ENCODE measurements around the gene MRGPRX2.

MRGPRX2 gene

DNA sequence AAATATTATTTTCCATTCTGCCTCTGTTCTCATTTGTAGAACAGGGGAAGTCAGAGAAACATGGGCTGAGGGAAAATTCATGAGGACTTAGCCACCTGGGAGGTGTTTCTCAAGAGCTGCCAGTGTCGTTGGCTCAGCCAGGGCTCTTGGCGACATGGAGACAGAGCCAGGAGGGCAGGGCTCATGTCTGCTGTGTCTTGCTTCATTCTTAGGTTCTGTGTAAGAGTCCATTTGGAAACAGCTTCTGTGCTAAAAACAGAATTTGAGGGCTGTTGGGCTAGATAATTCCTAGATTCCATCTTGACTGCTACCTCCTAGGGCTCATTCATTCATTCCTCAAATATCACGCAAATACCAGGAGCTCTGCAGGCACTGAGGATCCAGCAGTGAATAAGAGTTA lies 15.1 kb upstream of the MRGPRX2 start:
- no peak for DNase-seq (ENCODE audit: low read depth in 2 of 2)

DNA sequence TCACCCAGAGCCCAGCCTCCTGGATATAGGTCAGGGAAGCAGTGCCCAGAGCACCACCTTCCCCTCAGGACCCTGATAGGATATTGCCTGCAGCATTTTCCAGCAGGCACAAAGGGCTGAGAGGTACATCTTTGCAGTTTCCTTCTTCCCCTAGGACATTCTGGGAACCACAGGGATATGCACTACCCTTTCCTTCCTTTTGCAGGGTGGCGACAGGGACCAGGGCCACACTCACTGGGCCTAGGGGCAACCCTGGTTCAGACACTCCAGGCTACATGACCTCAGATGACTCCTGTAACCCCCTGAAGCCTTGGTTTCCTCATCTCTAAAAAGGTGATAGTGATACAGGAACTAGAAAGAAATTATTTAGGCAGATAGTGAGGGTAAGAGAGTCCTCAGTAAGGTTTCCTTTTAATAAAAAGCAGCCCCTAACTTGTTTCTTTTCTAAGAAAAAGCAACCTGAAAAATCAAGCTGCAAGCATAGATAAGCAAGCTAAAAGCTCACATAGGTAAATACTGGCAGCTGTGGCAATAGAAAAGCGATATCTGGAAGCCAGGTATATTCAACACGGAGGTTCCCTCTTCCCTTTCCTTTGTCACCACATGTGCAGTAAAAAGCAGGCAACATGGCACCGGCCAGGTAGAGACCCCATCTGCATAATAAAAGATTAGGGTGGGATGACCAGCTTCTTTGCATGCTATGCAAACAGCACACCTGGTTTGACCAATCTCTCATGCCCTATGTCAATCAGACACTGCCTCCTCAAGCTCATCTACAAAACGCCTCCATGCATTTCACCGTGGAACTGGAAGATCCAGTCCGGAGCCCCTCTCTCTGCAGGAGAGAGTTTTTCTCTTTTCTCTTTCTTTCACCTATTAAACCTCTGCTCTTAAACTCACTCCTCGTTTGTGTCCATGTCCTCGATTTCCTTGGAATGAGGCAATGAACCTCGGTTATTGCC lies 13.2 kb upstream of the MRGPRX2 start:
- no peak for DNase-seq (ENCODE audit: low read depth in 2 of 2)

DNA sequence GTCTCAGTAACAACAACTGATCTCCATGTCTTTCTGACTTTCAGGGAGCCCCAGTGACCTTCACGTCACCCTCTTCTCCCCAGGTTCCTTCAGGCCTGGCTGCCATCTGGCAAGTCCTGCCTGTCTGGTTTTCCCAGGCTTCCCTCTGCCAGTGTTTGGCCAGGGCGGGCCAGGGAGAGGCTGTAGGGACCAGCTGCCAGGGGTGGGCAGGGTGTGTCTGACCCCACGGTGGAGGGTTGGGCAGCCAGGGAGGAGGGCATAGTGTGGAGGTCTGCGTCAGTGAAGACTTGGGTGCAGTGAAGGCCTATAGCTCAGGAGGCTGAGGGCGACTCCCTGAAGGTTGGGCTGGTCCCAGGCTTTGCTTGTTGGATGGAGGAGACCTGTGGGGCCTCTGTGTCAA lies 11.9 kb upstream of the MRGPRX2 start:
- no peak for DNase-seq (ENCODE audit: low read depth in 2 of 2)

GRCh38 chr11:19071255-19071654 lies 10.7 kb upstream of the MRGPRX2 start:
- DNase-seq (ENCODE audit: low read depth in 2 of 2): peak; percentile 43 to 45

DNA sequence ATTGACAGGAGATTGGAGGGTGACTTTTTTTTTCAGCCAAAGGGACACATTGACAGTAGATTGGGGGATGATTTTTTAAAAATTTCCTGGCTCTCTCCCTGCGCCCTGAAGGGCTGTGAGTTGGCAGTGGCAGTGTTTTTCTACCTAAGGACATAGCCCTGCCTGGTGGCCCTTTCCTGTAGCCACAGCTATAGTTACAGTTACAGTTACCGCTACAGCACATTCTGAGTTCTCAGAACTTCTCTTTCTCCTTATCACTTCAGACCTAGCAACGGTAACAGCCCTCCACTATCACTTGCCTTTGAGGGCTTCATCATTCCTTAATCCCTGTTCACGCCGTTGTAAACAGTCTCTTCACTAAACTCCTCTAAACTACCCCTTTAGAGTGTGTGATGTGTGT lies 684 bp downstream of the MRGPRX2 start:
- no peak for DNase-seq (ENCODE audit: low read depth in 2 of 2)

DNA sequence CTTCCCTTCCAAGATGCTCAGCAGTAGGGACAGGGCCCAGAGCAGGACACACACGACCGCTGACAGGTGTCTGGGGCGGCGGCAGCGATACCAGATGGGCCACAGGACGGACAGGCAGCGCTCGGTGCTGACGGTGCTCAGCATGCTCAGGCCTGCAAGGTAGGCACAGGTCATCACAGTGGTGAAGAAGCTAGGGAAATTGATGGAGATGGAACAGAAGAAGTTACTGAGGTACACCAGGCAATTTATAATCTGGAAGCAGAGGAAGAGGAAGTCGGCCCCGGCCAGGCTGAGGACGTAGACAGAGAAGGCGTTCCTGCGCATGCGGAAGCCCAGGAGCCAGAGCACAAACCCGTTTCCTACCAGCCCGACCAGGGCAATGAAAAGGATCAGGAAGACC lies 4.6 kb downstream of the MRGPRX2 start:
- DNase-seq (ENCODE audit: low read depth in 2 of 2): no peak

- no peak for DNase-seq (ENCODE audit: low read depth in 2 of 2)
These were observed 5.5 kb downstream of the MRGPRX2 start for GRCh38 chr11:19055016-19055415.

- no peak for DNase-seq (ENCODE audit: low read depth in 2 of 2)
These were observed 6.6 kb downstream of the MRGPRX2 start for GRCh38 chr11:19053909-19054308.

DNA sequence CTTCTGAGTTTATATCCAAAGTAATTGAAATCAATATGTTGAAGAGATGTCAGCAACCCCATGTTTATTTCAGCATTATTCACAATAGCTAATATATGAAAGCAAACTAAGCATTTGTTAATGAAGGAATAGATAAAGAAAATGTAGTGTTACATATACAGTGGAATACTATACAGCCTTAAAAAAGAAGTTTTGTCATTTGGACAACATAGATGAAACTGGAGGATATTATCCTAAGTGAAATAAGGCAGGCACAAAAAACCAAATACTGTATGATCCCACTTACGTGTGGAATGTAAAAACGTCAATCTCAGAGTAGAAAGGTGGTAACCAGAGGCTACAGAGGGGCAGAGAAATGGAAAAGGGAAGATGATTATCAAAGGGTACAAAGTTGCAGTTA lies 10.2 kb downstream of the MRGPRX2 start:
- DNase-seq (ENCODE audit: low read depth in 2 of 2): no peak

DNA sequence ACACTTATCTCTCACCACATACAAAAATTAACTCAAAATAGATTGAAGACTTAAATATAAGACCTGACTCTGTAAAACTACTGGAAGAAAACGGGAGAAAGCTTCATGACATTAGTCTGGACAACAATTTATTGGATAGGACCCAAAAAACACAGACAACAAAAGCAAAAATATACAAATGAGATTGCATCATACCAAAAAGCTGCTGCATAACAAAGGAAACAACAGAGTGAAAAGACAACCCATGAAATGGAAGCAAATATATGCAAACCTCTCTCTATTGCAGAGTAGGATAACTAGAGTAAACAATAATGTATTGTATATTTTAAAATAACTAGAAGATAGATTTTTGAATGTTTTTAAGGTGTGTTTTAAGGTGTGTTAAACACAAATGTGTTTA lies 11.2 kb downstream of the MRGPRX2 start:
- no peak for DNase-seq (ENCODE audit: low read depth in 2 of 2)

GRCh38 chr11:19040051-19040450 lies 20.5 kb downstream of the MRGPRX2 start:
- DNase-seq (ENCODE audit: low read depth in 2 of 2): no peak

- DNase-seq (ENCODE audit: low read depth in 2 of 2): no peak
These were observed 21.1 kb downstream of the MRGPRX2 start for GRCh38 chr11:19039409-19039808.

DNA sequence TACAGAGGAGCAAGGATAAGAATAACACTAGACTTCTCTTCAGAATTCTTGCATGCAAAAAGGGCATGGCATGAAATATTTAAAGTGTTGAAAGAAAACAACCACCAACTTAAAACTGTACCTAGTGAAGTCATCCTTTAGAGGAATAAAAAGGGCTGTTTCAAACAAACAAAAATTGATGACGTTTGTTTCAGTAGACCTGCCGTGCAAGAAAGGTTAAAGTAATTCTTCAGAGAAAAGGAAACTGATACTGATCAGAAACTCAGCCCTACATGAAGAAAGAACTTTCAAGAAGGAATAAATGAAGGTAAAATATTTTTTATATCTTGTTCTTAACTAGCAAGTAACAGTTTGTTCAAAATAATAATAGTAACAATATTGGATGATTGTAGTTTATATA lies 27.5 kb downstream of the MRGPRX2 start:
- no peak for DNase-seq (ENCODE audit: low read depth in 2 of 2)

DNA sequence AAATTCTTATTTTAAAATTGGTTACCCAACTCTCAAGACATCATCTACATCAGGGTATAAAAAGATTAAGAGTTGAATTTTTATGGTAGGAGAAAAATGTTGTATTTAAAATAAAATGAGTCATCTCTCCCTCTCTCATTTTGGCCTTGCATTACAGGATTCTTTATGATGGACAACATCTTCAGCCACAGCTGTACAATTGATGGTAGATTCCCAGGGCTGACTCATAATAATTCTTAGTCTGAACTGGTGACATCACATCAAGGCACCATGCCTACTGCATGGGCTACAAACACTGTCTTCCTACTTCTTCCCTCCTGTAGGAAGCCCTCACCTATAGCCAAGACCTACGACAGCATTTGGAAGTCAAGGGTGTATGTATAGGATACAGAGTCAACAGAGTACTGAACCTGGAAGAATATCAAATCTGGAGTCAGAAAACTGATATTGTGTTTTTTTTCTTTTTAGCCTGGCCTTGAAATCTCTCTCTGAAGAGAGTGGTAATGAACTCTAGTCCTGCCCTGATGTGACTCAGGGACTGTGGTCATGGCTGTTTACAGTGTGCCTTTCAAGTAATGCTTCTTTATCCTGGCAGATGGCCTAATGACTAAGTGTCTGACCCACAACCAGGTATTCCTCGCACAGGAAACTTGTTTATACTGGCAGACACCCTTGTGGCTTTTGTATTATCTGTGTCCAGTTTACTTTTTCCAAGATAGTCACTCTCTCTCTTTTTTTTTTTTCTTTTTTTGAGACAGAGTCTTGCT lies 32.5 kb downstream of the MRGPRX2 start:
- no peak for DNase-seq (ENCODE audit: low read depth in 2 of 2)

- DNase-seq (ENCODE audit: low read depth in 2 of 2): no peak
These were observed 33.7 kb downstream of the MRGPRX2 start for GRCh38 chr11:19026862-19027261.

DNA sequence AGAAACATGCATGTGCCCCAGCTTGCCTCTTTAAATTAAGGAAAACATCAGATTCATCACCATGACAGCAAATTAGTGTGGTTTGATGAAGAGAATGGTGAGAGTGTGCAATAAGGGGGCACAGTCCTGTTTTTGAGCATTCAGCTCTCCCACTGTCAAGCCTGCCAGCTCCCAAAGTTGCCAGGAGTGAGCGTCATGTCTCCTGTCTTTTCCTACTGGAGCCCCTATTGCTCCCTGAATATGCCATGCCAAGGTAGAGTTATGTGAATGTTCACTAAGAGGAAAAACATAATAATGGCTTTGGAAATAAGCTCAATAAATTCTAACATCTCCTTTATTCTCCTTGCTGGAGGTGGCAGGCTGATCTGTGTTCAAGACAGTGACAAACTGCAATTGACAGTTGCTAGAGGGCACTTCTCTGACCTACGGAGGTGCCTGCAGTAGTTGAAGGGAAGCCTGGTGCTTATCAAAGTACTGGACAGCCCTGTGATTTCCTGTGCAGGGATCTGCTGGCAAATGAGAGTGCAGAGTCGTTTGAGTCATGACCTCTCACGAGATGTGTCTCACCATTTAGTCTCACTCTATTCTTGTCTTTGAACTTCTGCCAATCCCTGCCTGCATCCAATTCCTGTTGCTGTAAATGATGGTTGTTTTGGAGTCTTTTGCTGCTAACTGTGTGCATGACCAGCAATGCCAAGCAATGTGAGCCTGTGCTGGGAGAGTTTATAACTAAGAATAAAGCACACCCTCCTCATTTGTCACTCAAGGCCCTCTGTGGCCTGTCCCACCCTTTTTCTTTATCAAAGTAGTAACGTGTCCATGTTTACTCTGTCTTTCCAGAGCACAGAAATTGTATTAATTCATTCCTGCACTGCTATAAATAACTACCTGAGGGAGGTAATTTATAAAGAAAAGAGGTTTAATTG lies 34.8 kb downstream of the MRGPRX2 start:
- no peak for DNase-seq (ENCODE audit: low read depth in 2 of 2)

DNA sequence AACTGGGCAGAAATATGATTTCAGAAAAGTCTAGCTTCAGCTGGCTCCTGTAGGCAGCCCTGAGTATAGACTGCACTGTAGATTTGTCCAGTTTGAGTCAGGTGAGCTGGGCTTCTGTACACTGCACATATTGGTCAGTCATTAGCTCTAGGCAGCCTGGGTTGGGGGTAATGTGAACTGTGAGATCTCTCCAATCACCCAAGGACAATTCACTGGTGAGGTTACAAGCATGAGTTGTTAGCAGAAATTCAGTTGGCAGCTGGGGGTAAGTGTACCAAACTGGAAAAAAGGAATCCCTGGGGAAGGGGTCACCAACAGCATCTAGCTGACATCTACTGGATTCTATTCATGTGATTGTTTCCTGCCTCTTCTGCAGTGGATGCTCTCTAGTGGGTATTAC lies 39.7 kb downstream of the MRGPRX2 start:
- DNase-seq (ENCODE audit: low read depth in 2 of 2): no peak

GRCh38 chr11:19018901-19019300 lies 41.6 kb downstream of the MRGPRX2 start:
- DNase-seq (ENCODE audit: low read depth in 2 of 2): no peak

DNA sequence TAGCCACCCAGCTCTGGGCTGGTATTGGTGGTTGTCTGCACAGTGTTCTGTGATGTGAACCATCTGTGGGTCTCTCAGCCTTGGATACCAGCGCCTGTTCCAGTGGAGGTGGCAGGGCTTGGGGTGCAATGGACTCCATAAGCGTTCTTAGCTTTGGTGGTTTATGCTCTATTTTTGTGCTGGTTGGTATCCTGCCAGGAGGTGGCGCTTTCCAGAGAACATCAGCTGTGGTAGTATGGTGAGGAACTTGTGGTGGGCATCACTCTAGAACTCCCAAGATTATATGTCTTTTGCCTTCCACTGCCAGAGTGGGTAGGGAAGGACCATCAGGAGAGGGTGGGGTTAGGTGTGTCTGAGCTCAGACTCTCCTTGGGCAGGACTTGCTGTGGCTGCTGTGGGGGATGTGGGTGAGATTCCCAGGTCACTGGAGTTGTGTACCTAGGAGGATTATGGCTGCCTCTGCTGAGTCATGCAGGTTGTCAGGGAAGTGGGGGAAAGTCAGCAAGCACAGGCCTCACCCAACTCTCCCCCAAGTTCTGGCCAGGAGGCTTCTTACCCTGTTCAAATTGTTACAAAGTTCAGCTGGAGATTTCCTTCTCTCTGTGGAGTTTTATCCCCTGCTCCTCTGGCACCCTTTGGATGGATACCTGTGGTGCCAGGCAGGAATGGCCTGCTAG lies 47.2 kb downstream of the MRGPRX2 start:
- no peak for DNase-seq (ENCODE audit: low read depth in 2 of 2)

GRCh38 chr11:19012636-19013035 lies 47.9 kb downstream of the MRGPRX2 start:
- no peak for DNase-seq (ENCODE audit: low read depth in 2 of 2)

All from stimulated activated CD4-positive, alpha-beta T cell treated with anti-CD3 and anti-CD28 coated beads, Interleukin-4, amount 100 ng/mL, for 48 hours (primary cell).